ENCODE measurements around the gene HCRTR2.
"Not testable (repeated sequence)": the region's sequence is repeated elsewhere in the genome, so short reads cannot be mapped to it uniquely, and the experiment has no call there.

HCRTR2 gene

GRCh38 chr6:55220961-55221360 lies 46.6 kb downstream of the HCRTR2 start:
- DNase-seq, result no peak

- no peak for DNase-seq
Measured at GRCh38 chr6:55227862-55228261, 53.5 kb downstream of the HCRTR2 start.

DNA sequence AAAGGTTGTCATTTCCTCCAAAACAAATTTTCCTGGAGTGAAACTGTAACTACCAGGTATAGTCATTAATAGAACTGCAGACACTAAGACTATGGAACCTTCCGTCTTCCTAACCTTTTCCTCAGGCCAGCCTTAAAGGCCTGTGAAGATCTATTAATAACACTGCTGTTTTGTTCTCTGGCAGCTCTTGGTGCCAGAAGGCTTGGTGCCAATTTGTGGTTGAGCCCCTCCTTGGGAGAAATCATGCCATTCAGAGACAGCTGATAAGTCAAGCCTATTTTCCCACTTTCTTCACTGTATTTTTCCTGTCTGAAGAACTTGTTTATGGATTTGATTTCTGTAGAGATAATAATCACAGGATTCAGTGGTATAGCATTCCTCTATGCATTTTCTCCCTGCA lies 64.8 kb downstream of the HCRTR2 start:
- DNase-seq, result no peak

- DNase-seq, result not testable (repeated sequence)
Measured at GRCh38 chr6:55240975-55241605, 66.8 kb downstream of the HCRTR2 start.

GRCh38 chr6:55250400-55250799 lies 76.1 kb downstream of the HCRTR2 start:
- DNase-seq, result no peak

- DNase-seq, result no peak
Measured at GRCh38 chr6:55255113-55255512, 80.8 kb downstream of the HCRTR2 start.

DNA sequence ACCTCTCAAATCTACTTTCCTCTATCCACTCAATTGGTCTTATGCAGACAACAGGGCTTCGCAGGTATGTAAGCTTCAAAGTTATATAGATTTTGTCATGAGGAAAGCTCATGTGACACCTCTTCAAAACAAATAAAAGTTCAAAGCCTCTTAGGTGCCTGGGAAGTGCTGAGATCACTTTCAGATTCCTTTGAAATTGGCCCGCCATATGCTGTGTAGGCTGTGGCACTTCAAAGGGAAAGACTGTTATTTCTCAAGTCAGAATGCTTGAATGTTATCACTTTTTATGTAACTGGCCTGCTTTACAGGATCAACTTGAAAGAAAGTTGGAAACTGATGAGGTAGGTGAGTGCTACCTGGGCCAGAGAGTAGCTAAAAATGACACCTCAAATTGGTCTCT lies 85.9 kb downstream of the HCRTR2 start:
- no peak for DNase-seq

GRCh38 chr6:55265409-55266114 lies 91.2 kb downstream of the HCRTR2 start:
- no peak for DNase-seq

- DNase-seq, result no peak
Measured at GRCh38 chr6:55266896-55267295, 92.6 kb downstream of the HCRTR2 start.

GRCh38 chr6:55276745-55277530 lies 102.6 kb downstream of the HCRTR2 start:
- DNase-seq, result peak; percentile 53

DNA sequence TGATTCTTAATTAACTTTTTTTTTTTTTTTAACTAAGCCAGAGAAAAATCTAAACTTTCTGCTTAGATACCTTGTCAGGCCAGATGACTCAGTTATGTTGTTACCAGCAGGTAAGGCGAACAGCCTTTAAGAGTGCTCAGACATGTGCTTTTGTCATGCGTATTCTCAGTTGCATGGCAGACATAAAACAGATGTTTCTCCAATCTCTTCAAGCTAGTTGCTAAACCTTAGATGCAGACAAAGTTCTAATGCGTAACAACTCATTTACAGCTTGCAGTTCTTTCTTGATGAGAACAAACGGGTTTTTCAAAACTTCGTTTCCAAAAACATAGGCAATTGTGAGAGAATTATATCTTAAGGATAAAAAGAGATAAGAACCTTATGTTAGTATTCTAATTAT lies 103.3 kb downstream of the HCRTR2 start:
- no peak for DNase-seq

- no peak for DNase-seq
Measured at GRCh38 chr6:55281215-55281614, 106.9 kb downstream of the HCRTR2 start.

GRCh38 chr6:55282115-55282514 lies 107.8 kb downstream of the HCRTR2 start:
- DNase-seq, result no peak

- DNase-seq, result no peak
Measured at GRCh38 chr6:55286824-55287223, 112.5 kb downstream of the HCRTR2 start.

DNA sequence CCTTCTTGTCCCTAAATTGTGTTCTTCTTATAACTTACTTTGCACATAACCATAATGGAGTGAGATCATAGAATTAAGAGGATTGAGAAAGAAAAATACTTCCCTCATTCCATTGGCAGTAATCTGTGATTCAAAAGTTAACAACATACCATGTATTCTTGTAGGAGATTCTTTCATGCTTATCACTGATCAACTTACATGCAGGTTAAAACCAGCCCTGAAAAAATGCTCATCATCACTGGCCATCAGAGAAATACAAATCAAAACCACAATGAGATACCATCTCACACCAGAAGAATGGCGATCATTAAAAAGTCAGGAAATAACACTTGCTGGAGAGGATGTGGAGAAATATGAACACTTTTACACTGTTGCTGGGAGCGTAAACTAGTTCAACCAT lies 116.4 kb downstream of the HCRTR2 start:
- no peak for DNase-seq

GRCh38 chr6:55293116-55293515 lies 118.8 kb downstream of the HCRTR2 start:
- no peak for DNase-seq

DNA sequence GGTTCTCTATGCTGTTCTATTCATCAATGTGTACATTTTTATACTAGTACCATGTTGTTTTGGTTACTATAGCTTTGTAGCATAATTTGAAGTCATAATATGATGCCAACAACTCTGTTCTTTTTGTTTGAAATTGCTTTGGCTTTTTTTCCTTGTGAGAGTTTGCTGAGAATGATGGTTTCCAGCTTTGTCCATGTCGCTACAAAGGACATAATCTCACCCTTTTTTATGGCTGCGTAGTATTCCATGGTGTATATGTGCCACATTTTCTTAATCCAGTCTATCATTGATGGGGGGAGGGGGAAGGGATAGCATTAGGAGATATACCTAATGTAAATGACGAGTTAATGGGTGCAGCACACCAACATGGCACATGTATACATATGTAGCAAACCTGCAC lies 122.9 kb downstream of the HCRTR2 start:
- DNase-seq, result not testable (repeated sequence)

- DNase-seq, result no peak
Measured at GRCh38 chr6:55299286-55299985, 125.1 kb downstream of the HCRTR2 start.

- no peak for DNase-seq
Measured at GRCh38 chr6:55304747-55305146, 130.4 kb downstream of the HCRTR2 start.

DNA sequence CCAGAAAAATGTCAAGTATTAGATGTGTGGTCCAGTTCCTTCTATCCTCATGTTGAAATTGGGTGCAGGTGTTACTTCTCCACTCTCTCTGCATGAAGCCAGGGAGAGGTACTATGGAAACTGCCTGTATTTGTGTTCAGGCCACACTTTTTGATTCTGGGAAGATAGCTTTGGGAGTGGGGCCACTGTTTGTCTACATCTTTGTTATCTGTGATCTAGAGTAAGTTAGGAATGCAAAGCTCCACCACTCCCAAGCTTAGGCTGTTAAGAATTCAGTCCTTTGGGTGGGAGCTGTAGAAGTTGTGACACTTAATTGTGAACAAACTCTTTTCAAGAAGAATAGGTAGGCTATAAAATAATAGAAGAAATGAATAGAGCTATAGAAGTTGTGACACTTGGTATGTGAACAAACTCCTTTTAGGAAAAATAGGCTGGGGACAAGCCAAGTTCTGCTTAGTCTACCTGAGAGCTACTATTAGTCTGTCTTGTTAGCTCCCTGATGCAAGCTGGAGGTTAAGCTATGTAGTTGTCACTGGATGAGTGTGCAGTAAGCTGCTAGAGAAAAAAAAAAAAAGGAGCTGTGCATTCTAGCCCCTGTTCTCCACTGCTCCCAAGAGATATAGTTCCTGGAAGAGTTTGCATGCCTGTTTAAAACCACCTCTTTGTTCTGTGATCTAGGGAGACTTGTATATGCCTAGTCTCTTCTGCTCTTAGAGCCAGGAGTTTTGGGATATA lies 145.8 kb downstream of the HCRTR2 start:
- DNase-seq, result no peak

GRCh38 chr6:55320696-55321086 lies 146.4 kb downstream of the HCRTR2 start:
- DNase-seq, result no peak

GRCh38 chr6:55327169-55327568 lies 152.9 kb downstream of the HCRTR2 start, which contains the start of gene GFRAL:
Gene GFRAL (plus strand): TSS chr6:55327469. CDS start chr6:55327555, 86 bp downstream.
- DNase-seq, result no peak

All from NCI-H345 (cell line).